22Rv1 (cell line): ENCODE results near the gene PRR19.
A peak's percentile ranks its signal among the peaks of the same experiment; 100 is the strongest.

Source experiments
- H3K27ac ChIP-seq: fragments of 450-650 bp; 2 replicates; pipeline ENCODE4 v1.5.1; 2017
- ZFX ChIP-seq: fragments of 450-650 bp; IDR thresholded peaks from 2 replicates; pipeline ENCODE4 v1.6.1; 2017; ENCODE audit warnings: antibody characterized with exemption, borderline replicate concordance
- TF ChIP-seq, protein P1 (sequence below): fragments of 450-650 bp; IDR thresholded peaks from 2 replicates; pipeline ENCODE4 v1.5.1; 2017; ENCODE audit warnings: mild to moderate bottlenecking

The PRR19 gene

DNA sequence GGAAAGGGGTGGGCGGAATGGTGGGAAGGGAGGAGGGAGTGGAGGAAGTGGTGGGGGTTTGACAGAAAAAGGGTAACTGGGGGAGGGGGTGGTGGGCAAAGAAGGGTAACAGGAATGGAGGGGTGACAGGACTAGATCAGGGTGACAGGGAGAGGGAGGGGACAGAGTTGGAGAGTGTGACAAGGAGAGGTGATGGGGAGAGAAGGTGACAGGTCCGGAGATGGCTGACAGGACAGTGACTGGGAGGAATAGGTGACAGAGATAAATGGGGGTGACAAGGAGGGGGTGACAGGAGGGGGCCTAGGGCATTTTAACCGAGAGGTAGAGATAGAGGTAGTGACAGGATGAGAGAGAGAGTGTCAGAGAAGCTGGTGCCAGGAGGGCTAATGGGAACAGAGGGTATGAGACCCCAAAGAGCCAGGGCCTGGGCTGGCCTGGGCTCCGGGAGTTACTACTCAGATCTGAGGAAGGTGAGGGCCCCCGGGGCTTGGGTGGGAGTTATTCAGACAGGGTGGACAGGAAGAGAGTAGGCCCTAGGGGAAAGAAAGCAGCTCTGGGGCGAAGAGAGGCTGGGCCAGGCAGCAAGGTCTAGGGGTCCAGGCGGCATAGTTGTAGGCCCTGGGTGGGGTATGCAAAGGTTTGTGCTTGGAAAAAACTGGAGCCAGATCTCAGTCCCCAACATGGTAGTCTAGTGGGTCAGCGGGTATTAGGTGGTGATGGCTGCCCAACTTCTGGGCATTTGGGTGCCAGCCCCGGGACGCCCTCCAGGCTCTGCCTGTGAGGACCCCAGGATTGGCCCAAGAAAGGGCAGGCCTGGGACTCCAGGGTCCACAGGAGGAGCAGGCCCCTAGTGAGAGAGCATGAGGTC lies 32.2 kb upstream of the PRR19 start:
- peak overlapping the region; percentile 85 for H3K27ac ChIP-seq
- TF ChIP-seq ZFX, result no peak
- TF ChIP-seq, protein P1, sequence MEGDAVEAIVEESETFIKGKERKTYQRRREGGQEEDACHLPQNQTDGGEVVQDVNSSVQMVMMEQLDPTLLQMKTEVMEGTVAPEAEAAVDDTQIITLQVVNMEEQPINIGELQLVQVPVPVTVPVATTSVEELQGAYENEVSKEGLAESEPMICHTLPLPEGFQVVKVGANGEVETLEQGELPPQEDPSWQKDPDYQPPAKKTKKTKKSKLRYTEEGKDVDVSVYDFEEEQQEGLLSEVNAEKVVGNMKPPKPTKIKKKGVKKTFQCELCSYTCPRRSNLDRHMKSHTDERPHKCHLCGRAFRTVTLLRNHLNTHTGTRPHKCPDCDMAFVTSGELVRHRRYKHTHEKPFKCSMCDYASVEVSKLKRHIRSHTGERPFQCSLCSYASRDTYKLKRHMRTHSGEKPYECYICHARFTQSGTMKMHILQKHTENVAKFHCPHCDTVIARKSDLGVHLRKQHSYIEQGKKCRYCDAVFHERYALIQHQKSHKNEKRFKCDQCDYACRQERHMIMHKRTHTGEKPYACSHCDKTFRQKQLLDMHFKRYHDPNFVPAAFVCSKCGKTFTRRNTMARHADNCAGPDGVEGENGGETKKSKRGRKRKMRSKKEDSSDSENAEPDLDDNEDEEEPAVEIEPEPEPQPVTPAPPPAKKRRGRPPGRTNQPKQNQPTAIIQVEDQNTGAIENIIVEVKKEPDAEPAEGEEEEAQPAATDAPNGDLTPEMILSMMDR, result no peak

DNA sequence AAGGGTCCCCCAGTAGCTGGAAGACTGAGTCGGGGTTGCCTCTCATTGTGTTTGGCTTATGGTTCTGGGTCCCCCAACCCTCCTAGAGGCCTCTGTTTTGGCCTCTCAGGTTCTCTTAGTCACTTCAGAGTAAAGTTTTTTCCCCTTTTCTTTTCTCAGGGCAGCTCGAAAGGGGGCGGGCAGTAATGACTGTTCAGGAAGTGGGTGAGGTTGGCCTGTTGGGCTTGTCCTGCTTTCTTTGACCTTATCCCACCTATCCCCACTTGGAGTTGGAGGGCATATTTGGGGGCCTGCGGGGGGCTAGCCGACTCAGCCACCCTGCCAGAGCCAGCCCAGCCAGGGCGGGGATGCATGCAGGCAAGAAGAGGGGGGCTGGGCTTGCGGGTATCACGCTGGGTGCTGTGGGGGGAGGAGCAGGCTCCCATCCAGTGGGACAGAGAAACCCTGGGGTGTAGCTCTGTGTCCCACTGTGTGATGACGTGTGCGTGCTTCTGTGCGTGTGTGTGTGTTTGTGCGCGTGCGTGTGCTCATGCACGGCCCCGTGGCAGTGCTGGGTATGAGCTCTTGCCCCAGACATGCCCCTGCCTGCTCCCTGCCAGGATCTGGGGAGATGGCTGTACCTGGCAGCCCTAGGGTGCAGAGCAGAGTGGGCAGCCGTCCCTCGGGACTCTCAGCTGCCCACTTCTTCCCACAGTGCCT lies 31.4 kb upstream of the PRR19 start:
- TF ChIP-seq, protein P1, result no peak
- no peak for TF ChIP-seq ZFX
- peak overlapping the region; percentile 85 for H3K27ac ChIP-seq

DNA sequence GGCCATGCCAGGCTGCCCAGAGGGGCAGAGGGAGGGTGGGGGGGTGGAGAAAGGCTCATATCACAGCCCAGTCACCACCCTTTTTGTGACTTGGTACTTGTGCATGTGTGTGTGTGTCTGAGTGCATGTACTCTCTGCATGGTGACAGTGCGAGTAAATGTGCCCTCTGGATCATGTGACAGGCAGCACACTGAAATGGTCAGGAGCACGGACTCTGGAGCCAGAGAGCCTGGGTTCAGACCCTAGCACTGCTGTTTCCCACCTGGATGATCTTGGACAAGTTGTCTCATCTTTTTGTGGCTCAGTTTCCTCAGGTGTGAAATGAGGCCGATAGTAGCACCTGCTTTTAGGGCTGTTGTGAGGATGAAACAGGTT lies 30.9 kb upstream of the PRR19 start:
- TF ChIP-seq ZFX, result no peak
- TF ChIP-seq, protein P1, result no peak
- H3K27ac ChIP-seq, result peak overlapping the region; percentile 85

DNA sequence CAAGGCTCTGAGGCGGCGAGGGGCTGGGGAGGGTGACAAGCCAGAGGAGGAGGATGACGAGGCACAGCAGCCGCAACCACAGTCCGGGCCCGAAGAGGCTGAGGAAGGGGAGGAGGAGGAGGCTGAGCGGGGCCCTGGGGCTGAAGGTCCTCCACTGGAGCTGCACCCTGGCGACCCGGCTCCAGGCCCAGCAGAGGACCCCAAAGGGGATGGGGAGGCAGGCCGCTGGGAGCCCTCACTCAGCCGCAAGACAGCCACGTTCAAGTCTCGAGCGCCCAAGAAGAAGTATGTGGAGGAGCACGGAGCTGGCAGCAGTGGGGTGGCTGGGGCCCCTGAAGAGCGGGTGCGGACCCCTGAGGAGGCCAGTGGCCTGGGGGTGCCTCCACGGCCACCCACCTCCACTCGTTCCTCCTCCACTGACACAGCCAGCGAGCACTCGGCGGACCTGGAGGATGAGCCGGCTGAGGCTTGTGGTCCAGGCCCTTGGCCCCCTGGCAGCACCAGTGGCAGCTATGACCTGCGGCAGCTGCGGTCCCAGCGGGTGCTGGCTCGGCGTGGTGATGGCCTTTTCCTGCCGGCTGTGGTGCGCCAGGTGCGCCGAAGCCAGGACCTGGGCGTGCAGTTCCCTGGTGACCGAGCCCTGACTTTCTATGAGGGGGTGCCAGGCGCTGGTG lies 29.9 kb upstream of the PRR19 start:
- H3K27ac ChIP-seq, result no peak overlapping the region

DNA sequence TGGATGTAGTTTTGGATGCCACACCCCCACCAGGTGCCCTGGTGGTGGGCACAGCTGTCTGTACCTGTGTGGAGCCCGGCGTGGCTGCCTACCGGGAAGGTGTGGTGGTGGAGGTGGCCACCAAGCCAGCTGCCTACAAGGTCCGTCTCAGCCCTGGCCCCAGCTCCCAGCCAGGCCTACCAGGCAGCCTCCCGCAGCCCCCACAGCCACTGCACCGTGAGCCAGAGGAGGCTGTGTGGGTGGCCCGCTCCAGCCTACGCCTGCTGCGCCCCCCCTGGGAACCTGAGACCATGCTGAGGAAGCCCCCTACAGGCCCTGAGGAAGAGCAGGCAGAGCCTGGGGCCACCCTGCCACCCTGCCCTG lies 29.4 kb upstream of the PRR19 start:
- H3K27ac ChIP-seq, result no peak overlapping the region
- TF ChIP-seq ZFX, result no peak
- TF ChIP-seq, protein P1, result no peak

More for the DNA sequence above, 29.9 kb upstream of the PRR19 start:
- TF ChIP-seq ZFX, result no peak
- TF ChIP-seq, protein P1, result no peak

DNA sequence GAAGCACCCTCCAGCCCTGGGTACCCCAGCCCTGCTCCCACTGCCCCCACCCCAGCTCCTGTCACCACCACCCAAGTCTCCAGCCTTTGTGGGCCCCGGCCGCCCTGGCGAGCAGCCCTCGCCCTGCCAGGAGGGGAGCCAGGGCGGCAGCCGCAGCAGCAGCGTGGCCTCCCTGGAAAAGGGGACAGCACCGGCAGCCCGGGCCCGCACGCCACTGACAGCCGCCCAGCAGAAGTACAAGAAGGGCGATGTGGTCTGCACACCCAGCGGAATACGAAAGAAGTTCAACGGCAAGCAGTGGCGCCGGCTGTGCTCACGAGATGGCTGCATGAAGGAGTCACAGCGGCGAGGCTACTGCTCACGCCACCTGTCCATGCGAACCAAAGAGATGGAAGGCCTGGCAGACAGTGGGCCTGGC lies 28.9 kb upstream of the PRR19 start:
- H3K27ac ChIP-seq, result no peak overlapping the region
- TF ChIP-seq ZFX, result no peak
- TF ChIP-seq, protein P1, result no peak
